ENCODE measurements around the gene AKT1S1.
"Not testable (repeated sequence)": the region's sequence is repeated elsewhere in the genome, so short reads cannot be mapped to it uniquely, and the experiment has no call there.

AKT1S1 gene

GRCh38 chr19:49877020-49877878, at the start of gene AKT1S1, which contains the start of gene TBC1D17:
Gene AKT1S1, minus strand, starts transcription at chr19:49877355. Its CDS starts 4,060 bp downstream, at chr19:49873295.
Gene TBC1D17, plus strand, starts transcription at chr19:49877702. Its CDS starts 22 bp downstream, at chr19:49877724.
- peak; percentile 99 for DNase-seq (ENCODE audit: low read depth)

GRCh38 chr19:49926515-49926914, 49.4 kb upstream of the AKT1S1 start:
- no peak for DNase-seq (ENCODE audit: low read depth)

GRCh38 chr19:49925486-49925885, 48.3 kb upstream of the AKT1S1 start:
- DNase-seq (ENCODE audit: low read depth): no peak

- DNase-seq (ENCODE audit: low read depth): not testable (repeated sequence)
Measured at GRCh38 chr19:49924881-49925210, 47.7 kb upstream of the AKT1S1 start.

- DNase-seq (ENCODE audit: low read depth): no peak
Measured at GRCh38 chr19:49924004-49924880, 47.1 kb upstream of the AKT1S1 start.

GRCh38 chr19:49923055-49924003, 46.2 kb upstream of the AKT1S1 start:
- DNase-seq (ENCODE audit: low read depth): no peak

- DNase-seq (ENCODE audit: low read depth): peak; percentile 61
Measured at GRCh38 chr19:49921871-49922795, 45.0 kb upstream of the AKT1S1 start.

GRCh38 chr19:49920624-49921363, 43.6 kb upstream of the AKT1S1 start:
- DNase-seq (ENCODE audit: low read depth): no peak

GRCh38 chr19:49918089-49918488, 40.9 kb upstream of the AKT1S1 start:
- DNase-seq (ENCODE audit: low read depth): no peak

GRCh38 chr19:49916839-49917733, 39.9 kb upstream of the AKT1S1 start:
- DNase-seq (ENCODE audit: low read depth): no peak

- DNase-seq (ENCODE audit: low read depth): no peak
Measured at GRCh38 chr19:49915271-49915670, 38.1 kb upstream of the AKT1S1 start.

- DNase-seq (ENCODE audit: low read depth): no peak
Measured at GRCh38 chr19:49913720-49914119, 36.6 kb upstream of the AKT1S1 start.

- no peak for DNase-seq (ENCODE audit: low read depth)
Measured at GRCh38 chr19:49912965-49913685, 36.0 kb upstream of the AKT1S1 start.

- no peak for DNase-seq (ENCODE audit: low read depth)
Measured at GRCh38 chr19:49911381-49912145, 34.4 kb upstream of the AKT1S1 start.

- DNase-seq (ENCODE audit: low read depth): no peak
Measured at GRCh38 chr19:49910179-49910578, 33.0 kb upstream of the AKT1S1 start.

GRCh38 chr19:49908480-49909420, 31.6 kb upstream of the AKT1S1 start:
- DNase-seq (ENCODE audit: low read depth): no peak

Data from GM04503 (cell line).